GM12878 (cell line): ENCODE data around the gene RPL13A. TPM values are rescaled to one million over a fixed set of nuclear protein-coding genes. Genes with fewer than 3 reads are reported as not detected.

Experiments
- BCL11A ChIP-seq: IDR thresholded peaks from 2 replicates; pipeline ENCODE4 v1.6.1; 2011; ENCODE audit warnings: low read depth, low read length
- BRCA1 ChIP-seq: IDR thresholded peaks from 2 replicates; pipeline ENCODE4 v1.6.1; 2011; ENCODE audit warnings: low read depth, low read length, improper control_type of control experiment
- DPF2 ChIP-seq: fragments of 450-650 bp; IDR thresholded peaks from 2 replicates; pipeline ENCODE4 v1.6.1; 2017; ENCODE audit warnings: mild to moderate bottlenecking
- ETV6 ChIP-seq, 2 experiments: fragments of 450-650 bp in 1 of 2; IDR thresholded peaks in 1 of 2; conservative IDR thresholded peaks in 1 of 2; 2 replicates each; pipeline ENCODE4 v1.6.1; 2014; ENCODE audit warnings: antibody characterized with exemption in 1 of 2, borderline replicate concordance in 1 of 2, low read depth in 1 of 2, mild to moderate bottlenecking in 1 of 2, moderate library complexity in 1 of 2
- FOXK2 ChIP-seq: fragments of 450-650 bp; IDR thresholded peaks from 2 replicates; pipeline ENCODE4 v1.6.1; 2017; ENCODE audit warnings: mild to moderate bottlenecking, moderate library complexity
- GABPA ChIP-seq: IDR thresholded peaks from 2 replicates; pipeline ENCODE4 v1.6.1; 2014; ENCODE audit warnings: antibody characterized with exemption, low read depth, mild to moderate bottlenecking, inconsistent platforms
- KDM1A ChIP-seq: fragments of 200-600 bp; sonication (generic); IDR thresholded peaks from 2 replicates; pipeline ENCODE4 v1.6.1; 2016; ENCODE audit warnings: borderline replicate concordance
- LARP7 ChIP-seq: fragments of 450-650 bp; IDR thresholded peaks from 2 replicates; pipeline ENCODE4 v1.6.1; 2017; ENCODE audit warnings: mild to moderate bottlenecking
- MEF2B ChIP-seq: fragments of 450-650 bp; IDR thresholded peaks from 2 replicates; pipeline ENCODE4 v1.6.1; 2018; ENCODE audit warnings: mild to moderate bottlenecking, moderate library complexity; ENCODE audit not compliant: partially characterized antibody, poor library complexity, severe bottlenecking
- MXI1 ChIP-seq: fragments of 150-350 bp; IDR thresholded peaks from 2 replicates; pipeline ENCODE4 v1.6.1; 2011; ENCODE audit warnings: low read depth, mild to moderate bottlenecking, inconsistent platforms, low read length, improper control_type of control experiment
- NBN ChIP-seq: fragments of 450-650 bp; IDR thresholded peaks from 2 replicates; pipeline ENCODE4 v1.6.1; 2016
- NFIC ChIP-seq: IDR thresholded peaks from 2 replicates; pipeline ENCODE4 v1.6.1; 2012; ENCODE audit warnings: low read depth, mild to moderate bottlenecking, inconsistent platforms, low read length, moderate library complexity
- NFYA ChIP-seq: IDR thresholded peaks from 2 replicates; pipeline ENCODE4 v1.6.1; 2011; ENCODE audit warnings: low read depth, mild to moderate bottlenecking, low read length, improper control_type of control experiment, borderline replicate concordance
- NRF1 ChIP-seq: conservative IDR thresholded peaks from 2 replicates; pipeline ENCODE4 v1.6.1; 2011; ENCODE audit warnings: mild to moderate bottlenecking, low read depth, low read length, improper control_type of control experiment
- POLR2AphosphoS5 ChIP-seq: IDR thresholded peaks from 2 replicates; pipeline ENCODE4 v1.6.1; 2011; ENCODE audit warnings: mild to moderate bottlenecking, low read length, inconsistent platforms
- RBBP5 ChIP-seq: fragments of 200-600 bp; sonication (generic); conservative IDR thresholded peaks from 2 replicates; pipeline ENCODE4 v1.6.1; 2016
- RCOR1 ChIP-seq: conservative IDR thresholded peaks from 2 replicates; pipeline ENCODE4 v1.6.1; 2012; ENCODE audit warnings: low read depth, low read length, improper control_type of control experiment
- RELA ChIP-seq: fragments of 450-650 bp; IDR thresholded peaks from 2 replicates; pipeline ENCODE4 v1.8.0; 2014; ENCODE audit warnings: borderline replicate concordance; ENCODE audit not compliant: partially characterized antibody
- SMAD5 ChIP-seq: IDR thresholded peaks from 2 replicates; pipeline ENCODE4 v1.6.1; 2016; ENCODE audit warnings: antibody characterized with exemption, low read depth
- SUPT20H ChIP-seq: IDR thresholded peaks from 2 replicates; pipeline ENCODE4 v1.6.1; 2011; ENCODE audit warnings: low read depth, mild to moderate bottlenecking, low read length, moderate library complexity, borderline replicate concordance; ENCODE audit not compliant: control insufficient read depth
- TARDBP ChIP-seq: IDR thresholded peaks from 2 replicates; pipeline ENCODE4 v1.6.1; 2016; ENCODE audit warnings: borderline replicate concordance
- TCF7 ChIP-seq: IDR thresholded peaks from 2 replicates; pipeline ENCODE4 v1.6.1; 2014; ENCODE audit warnings: antibody characterized with exemption, borderline replicate concordance
- YBX1 ChIP-seq: fragments of 450-650 bp; IDR thresholded peaks from 2 replicates; pipeline ENCODE4 v1.6.1; 2016; ENCODE audit warnings: antibody characterized with exemption
- ZNF24 ChIP-seq: fragments of 450-650 bp; IDR thresholded peaks from 2 replicates; pipeline ENCODE4 v1.6.1; 2017; ENCODE audit warnings: antibody characterized with exemption, mild to moderate bottlenecking
- ZNF622 ChIP-seq: fragments of 450-650 bp; IDR thresholded peaks from 2 replicates; pipeline ENCODE4 v1.6.1; 2017; ENCODE audit warnings: mild to moderate bottlenecking, inconsistent platforms
- polyA plus RNA-seq, 11 experiments: library from polyadenylated mRNA; depleted of rRNA in 4 of 11; unstranded in 6 of 11; stranded (reverse) in 5 of 11; fragments of >200 nt; fragmentation: Nextera tagmentation in 4 of 11; fragmentation: Illumina TruSeq in 1 of 11; extraction: Ambion mirVana in 4 of 11; extraction: Trizol in 1 of 11; gene quantifications; 1 replicate in 1 of 11; 2 replicates in 10 of 11; pipeline versions ENCODE4 v1.2.1 to v1.2.3, GENCODE V29; 2011 to 2016; ENCODE audit warnings: inconsistent platforms in 2 of 11, missing spikeins in 2 of 11, low read depth in 1 of 11
- total RNA-seq, 4 experiments: library from RNA; depleted of rRNA in 3 of 4; stranded (reverse); fragments of >200 nt in 3 of 4; fragmentation: Illumina TruSeq in 1 of 4; extraction: Trizol in 1 of 4; gene quantifications; 2 replicates each; pipeline versions ENCODE4 v1.2.1 to v1.2.3, GENCODE V29; 2013 to 2021
- TF ChIP-seq, protein P1 (sequence below): fragments of 450-650 bp; IDR thresholded peaks from 2 replicates; pipeline ENCODE4 v1.6.1; 2016; ENCODE audit warnings: mild to moderate bottlenecking
- TF ChIP-seq, protein P2 (sequence below), 3 experiments: IDR thresholded peaks in 2 of 3; conservative IDR thresholded peaks in 1 of 3; 2 replicates each; pipeline ENCODE4 v1.5.1; 2011; ENCODE audit warnings: low read depth in 3 of 3, low read length in 3 of 3, mild to moderate bottlenecking in 3 of 3, control low read depth in 2 of 3, moderate library complexity in 2 of 3, inconsistent platforms in 1 of 3, mixed read lengths in 1 of 3; ENCODE audit not compliant: control insufficient read depth in 2 of 3, insufficient read depth in 1 of 3; ENCODE audit errors: extremely low read depth in 1 of 3

RPL13A gene
- total and polyA plus RNA-seq, 10 of the 15 experiments (the other 5 are each of a cell fraction or from before 2014, with no cell fraction given) = 1,426 to 8,961 (median 4,266) TPM

DNA sequence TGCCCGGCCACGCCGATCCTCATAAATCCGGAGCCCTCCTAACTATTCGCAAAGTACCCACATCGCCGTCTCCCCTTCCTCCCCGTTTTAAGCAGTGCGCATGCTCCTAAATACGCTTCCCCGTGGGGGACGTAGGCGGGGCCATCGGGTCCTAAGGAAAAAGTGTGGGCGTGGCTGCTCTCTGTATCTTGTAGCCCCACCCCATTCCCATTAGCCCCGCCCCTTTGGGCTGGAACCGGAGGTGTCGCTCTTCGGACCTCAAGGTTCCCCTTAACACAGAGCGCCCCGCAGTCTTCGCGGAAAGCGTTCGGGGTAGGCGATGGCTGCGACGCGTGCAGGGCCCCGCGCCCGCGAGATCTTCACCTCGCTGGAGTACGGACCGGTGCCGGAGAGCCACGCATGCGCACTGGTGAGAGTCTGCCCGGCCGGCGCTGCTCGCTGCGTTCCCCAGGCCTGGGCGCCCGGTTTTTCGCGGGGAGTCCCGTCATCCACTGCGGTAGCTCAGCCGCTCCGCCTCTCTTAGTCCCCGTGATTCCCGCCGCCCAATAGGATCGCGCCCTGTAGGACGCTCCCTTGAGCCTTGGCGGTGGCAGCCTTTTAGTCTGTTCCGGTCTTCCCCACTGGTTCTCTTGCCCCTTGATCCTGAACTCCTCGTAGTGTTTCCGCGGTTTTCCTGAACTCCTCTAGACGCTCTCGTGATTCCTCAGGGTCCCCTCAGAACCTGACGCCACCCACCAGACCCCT lies 34.2 kb upstream of the RPL13A start, which contains the start of gene ALDH16A1 (continued):
- TF ChIP-seq FOXK2 (no peak), RBBP5 (no peak), DPF2 (peak; percentile 50; the same call in 1 of the 2 replicates), ZNF24 (no peak), NFYA (no peak), KDM1A (0 out of 2 replicates have a peak, but pooled peaks have one; percentile 46), ETV6 (conservative IDR thresholded peaks at IDR 0.05 in 1 of 2, IDR thresholded peaks at IDR 0.05 in 1 of 2; ENCODE audit: borderline replicate concordance in 1 of 2, low read depth in 1 of 2) (no peak), SUPT20H (no peak), NFIC (no peak), RCOR1 (no peak), SMAD5 (peak; percentile 96), GABPA (peak; percentile 63), TARDBP (no peak), MEF2B (no peak), ZNF622 (no peak), NRF1 (peak; percentile 88), NBN (peak; percentile 13; the same call in 1 of the 2 replicates), RELA (peak; percentile 43), BCL11A (no peak), LARP7 (peak; percentile 35; the same call in 1 of the 2 replicates), BRCA1 (peak; percentile 57; the same call in 1 of the 2 replicates), YBX1 (no peak), TCF7 (no peak), POLR2AphosphoS5 (peak; percentile 99), MXI1 (peak; percentile 85)
- TF ChIP-seq, protein P1, sequence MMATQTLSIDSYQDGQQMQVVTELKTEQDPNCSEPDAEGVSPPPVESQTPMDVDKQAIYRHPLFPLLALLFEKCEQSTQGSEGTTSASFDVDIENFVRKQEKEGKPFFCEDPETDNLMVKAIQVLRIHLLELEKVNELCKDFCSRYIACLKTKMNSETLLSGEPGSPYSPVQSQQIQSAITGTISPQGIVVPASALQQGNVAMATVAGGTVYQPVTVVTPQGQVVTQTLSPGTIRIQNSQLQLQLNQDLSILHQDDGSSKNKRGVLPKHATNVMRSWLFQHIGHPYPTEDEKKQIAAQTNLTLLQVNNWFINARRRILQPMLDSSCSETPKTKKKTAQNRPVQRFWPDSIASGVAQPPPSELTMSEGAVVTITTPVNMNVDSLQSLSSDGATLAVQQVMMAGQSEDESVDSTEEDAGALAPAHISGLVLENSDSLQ = peak; percentile 76
- TF ChIP-seq, protein P2, sequence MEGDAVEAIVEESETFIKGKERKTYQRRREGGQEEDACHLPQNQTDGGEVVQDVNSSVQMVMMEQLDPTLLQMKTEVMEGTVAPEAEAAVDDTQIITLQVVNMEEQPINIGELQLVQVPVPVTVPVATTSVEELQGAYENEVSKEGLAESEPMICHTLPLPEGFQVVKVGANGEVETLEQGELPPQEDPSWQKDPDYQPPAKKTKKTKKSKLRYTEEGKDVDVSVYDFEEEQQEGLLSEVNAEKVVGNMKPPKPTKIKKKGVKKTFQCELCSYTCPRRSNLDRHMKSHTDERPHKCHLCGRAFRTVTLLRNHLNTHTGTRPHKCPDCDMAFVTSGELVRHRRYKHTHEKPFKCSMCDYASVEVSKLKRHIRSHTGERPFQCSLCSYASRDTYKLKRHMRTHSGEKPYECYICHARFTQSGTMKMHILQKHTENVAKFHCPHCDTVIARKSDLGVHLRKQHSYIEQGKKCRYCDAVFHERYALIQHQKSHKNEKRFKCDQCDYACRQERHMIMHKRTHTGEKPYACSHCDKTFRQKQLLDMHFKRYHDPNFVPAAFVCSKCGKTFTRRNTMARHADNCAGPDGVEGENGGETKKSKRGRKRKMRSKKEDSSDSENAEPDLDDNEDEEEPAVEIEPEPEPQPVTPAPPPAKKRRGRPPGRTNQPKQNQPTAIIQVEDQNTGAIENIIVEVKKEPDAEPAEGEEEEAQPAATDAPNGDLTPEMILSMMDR (IDR thresholded peaks at IDR 0.05 in 2 of 3, conservative IDR thresholded peaks at IDR 0.05 in 1 of 3; ENCODE audit: control insufficient read depth in 2 of 3, extremely low read depth in 1 of 3, insufficient read depth in 1 of 3, low read depth in 3 of 3, low read length in 3 of 3) = no peak
